HEK293 (cell line): ENCODE measurements around the gene ENC1.

ENCODE experiments used
- ZFP41 ChIP-seq: fragments of 450-650 bp; formaldehyde crosslinking; IDR thresholded peaks from 2 replicates; pipeline ENCODE4 v1.5.1; 2016; ENCODE audit warnings: missing biosample characterization, missing genetic modification characterization, borderline replicate concordance
- ZNF280D ChIP-seq: fragments of 450-650 bp; formaldehyde crosslinking; IDR thresholded peaks from 2 replicates; pipeline ENCODE4 v1.5.1; 2016; ENCODE audit warnings: missing biosample characterization, missing genetic modification characterization
- ZNF677 ChIP-seq: fragments of 450-650 bp; IDR thresholded peaks from 2 replicates; pipeline ENCODE4 v1.5.0; 2018; ENCODE audit warnings: missing biosample characterization, mild to moderate bottlenecking, missing genetic modification characterization, moderate library complexity

- no peak for TF ChIP-seq ZNF280D (tag by site-specific recombination)
- no peak for TF ChIP-seq ZNF677
- no peak for TF ChIP-seq ZFP41 (tag by site-specific recombination)
Observed at GRCh38 chr5:74679966-74680365, 39.4 kb upstream of the ENC1 start.
